Progenitor cell of endocrine pancreas (in vitro differentiated cells): ENCODE data around the gene RAPGEF2. TPM values are rescaled to one million over a fixed set of nuclear protein-coding genes. Genes with fewer than 3 reads are reported as not detected.
A peak's percentile ranks its signal among the peaks of the same experiment; 100 is the strongest.
"Not testable (repeated sequence)": the region's sequence is repeated elsewhere in the genome, so short reads cannot be mapped to it uniquely, and the experiment has no call there.

ENCODE experiments used
- DNase-seq: peaks from one replicate; pipeline ENCODE4 v3.0.0; 2021; ENCODE audit warnings: low spot score; ENCODE audit not compliant: unreplicated experiment
- H3K27ac Mint-ChIP-seq: 2 replicates; pipeline ENCODE4 v1.8.0; 2021; ENCODE audit warnings: mild to moderate bottlenecking, moderate library complexity, mixed read lengths
- H3K27me3 Mint-ChIP-seq: 2 replicates; pipeline ENCODE4 v1.8.0; 2021; ENCODE audit warnings: mixed read lengths
- H3K36me3 Mint-ChIP-seq: 2 replicates; pipeline ENCODE4 v1.8.0; 2022; ENCODE audit warnings: mixed read lengths; ENCODE audit not compliant: insufficient read depth
- H3K4me1 Mint-ChIP-seq: 2 replicates; pipeline ENCODE4 v1.8.0; 2021; ENCODE audit warnings: low read depth, mixed read lengths
- H3K4me3 Mint-ChIP-seq: 2 replicates; pipeline ENCODE4 v1.8.0; 2021; ENCODE audit warnings: low read depth, mild to moderate bottlenecking, moderate library complexity, mixed read lengths
- H3K9me3 Mint-ChIP-seq: 2 replicates; pipeline ENCODE4 v1.8.0; 2021; ENCODE audit warnings: low read depth, mixed read lengths
- total RNA-seq: library from RNA; stranded (reverse); gene quantifications from 2 replicates; pipeline ENCODE4 v1.2.1, GENCODE V29; 2021
- TF ChIP-seq, protein P1 (sequence below): fragments of 200-600 bp; sonication (generic); IDR thresholded peaks from one replicate; pipeline ENCODE4 v1.5.0; 2021; ENCODE audit warnings: antibody characterized with exemption, mild to moderate bottlenecking; ENCODE audit not compliant: unreplicated experiment

The RAPGEF2 gene
- total RNA-seq, 1 donor from 2014 or later: 68.9 TPM

DNA sequence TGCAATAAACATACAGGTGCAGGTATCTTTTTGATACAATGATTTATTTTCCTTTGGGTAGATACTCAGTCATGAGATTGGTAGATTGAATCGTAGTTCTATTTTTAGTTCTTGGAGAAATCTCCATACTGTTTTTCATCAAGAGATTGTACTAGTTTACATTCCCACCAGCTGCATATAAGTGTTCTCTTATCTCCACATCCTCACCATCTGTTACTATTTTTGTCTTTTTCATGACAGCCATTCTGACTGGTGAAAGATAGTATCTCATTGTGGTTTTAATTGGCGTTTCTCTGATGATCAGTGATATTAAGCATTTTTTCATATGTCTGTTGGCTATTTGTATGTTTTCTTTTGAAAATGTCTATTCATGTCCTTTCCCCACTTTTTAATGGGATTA, 202.2 kb downstream of the RAPGEF2 start:
- Mint-ChIP-seq H3K36me3 (peaks cover 19% of the 10 kb centered on the region), H3K4me3 (no peak overlapping the region), H3K27ac (no peak overlapping the region), H3K27me3 (no peaks in the 10 kb centered on the region), H3K9me3 (peaks cover 16% of the 10 kb centered on the region), H3K4me1 (peaks cover 9% of the 10 kb centered on the region)
- TF ChIP-seq, protein P1, sequence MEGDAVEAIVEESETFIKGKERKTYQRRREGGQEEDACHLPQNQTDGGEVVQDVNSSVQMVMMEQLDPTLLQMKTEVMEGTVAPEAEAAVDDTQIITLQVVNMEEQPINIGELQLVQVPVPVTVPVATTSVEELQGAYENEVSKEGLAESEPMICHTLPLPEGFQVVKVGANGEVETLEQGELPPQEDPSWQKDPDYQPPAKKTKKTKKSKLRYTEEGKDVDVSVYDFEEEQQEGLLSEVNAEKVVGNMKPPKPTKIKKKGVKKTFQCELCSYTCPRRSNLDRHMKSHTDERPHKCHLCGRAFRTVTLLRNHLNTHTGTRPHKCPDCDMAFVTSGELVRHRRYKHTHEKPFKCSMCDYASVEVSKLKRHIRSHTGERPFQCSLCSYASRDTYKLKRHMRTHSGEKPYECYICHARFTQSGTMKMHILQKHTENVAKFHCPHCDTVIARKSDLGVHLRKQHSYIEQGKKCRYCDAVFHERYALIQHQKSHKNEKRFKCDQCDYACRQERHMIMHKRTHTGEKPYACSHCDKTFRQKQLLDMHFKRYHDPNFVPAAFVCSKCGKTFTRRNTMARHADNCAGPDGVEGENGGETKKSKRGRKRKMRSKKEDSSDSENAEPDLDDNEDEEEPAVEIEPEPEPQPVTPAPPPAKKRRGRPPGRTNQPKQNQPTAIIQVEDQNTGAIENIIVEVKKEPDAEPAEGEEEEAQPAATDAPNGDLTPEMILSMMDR: no peak
- DNase-seq: no peak

GRCh38 chr4:159307929-159308328, 205.1 kb downstream of the RAPGEF2 start:
- Mint-ChIP-seq H3K9me3 (peaks cover 16% of the 10 kb centered on the region), H3K27me3 (no peaks in the 10 kb centered on the region)

DNA sequence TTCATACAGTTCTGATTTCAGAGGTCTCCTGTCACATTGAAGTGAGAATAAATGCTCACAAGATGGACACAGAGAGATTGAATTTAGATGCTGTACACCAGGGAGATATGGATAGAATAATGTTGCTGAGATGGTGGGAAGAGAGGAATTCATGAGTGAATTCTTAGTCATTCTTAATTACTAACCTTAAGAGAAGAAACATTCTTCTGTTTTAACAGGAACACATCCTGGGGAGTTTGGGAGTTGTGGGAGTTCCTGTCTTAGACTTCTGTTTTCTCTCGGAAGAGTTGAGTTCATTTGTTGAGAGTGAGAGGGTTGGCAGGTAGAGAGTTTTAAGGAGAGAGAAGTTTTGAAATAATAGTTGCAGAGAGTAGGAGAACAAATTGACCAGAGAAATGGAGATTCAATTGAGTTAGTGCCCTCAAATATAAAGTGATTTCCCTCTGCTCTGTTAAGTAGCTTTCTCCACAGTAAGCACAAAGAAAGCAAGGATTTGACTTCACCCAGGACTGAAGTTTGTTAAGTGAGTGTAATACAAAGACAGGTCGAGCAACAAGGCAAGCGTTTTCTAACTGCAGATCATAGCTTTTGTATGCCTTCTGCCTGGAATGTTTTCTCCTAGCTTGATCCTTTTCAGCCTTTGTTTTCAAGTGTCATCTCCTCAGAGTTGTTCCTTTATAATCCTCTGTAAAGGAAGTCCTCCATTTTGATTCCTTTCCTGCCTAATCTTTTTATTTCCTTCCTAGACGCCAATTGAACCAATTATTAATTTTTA, 205.9 kb downstream of the RAPGEF2 start:
- H3K36me3 Mint-ChIP-seq: peaks cover 19% of the 10 kb centered on the region
- no peak for DNase-seq
- H3K4me3 Mint-ChIP-seq: no peak overlapping the region
- H3K27ac Mint-ChIP-seq: no peak overlapping the region
- H3K27me3 Mint-ChIP-seq: no peaks in the 10 kb centered on the region
- H3K9me3 Mint-ChIP-seq: peaks cover 16% of the 10 kb centered on the region
- peaks cover 14% of the 10 kb centered on the region for H3K4me1 Mint-ChIP-seq
- TF ChIP-seq, protein P1: no peak

More at GRCh38 chr4:159307929-159308328, 205.1 kb downstream of the RAPGEF2 start:
- no peak for DNase-seq
- TF ChIP-seq, protein P1: no peak
- Mint-ChIP-seq H3K36me3 (peaks cover 19% of the 10 kb centered on the region), H3K27ac (no peak overlapping the region), H3K4me1 (peaks cover 14% of the 10 kb centered on the region), H3K4me3 (no peak overlapping the region)

GRCh38 chr4:159312236-159312635, 209.4 kb downstream of the RAPGEF2 start:
- no peak for DNase-seq
- Mint-ChIP-seq H3K9me3 (peaks cover 3% of the 10 kb centered on the region), H3K27ac (no peak overlapping the region), H3K4me3 (no peak overlapping the region), H3K36me3 (peaks cover 18% of the 10 kb centered on the region), H3K4me1 (peaks cover 14% of the 10 kb centered on the region), H3K27me3 (no peaks in the 10 kb centered on the region)
- TF ChIP-seq, protein P1: no peak

- not testable (repeated sequence) for H3K4me3 Mint-ChIP-seq, H3K9me3 Mint-ChIP-seq, H3K4me1 Mint-ChIP-seq, H3K27me3 Mint-ChIP-seq, DNase-seq, H3K27ac Mint-ChIP-seq
- TF ChIP-seq, protein P1: peak; percentile 30
- H3K36me3 Mint-ChIP-seq: peaks cover 20% of the 10 kb centered on the region
Measured at GRCh38 chr4:159315879-159316278, 213.0 kb downstream of the RAPGEF2 start.
